ENCODE results near the gene ACOX1.

ACOX1 gene

DNA sequence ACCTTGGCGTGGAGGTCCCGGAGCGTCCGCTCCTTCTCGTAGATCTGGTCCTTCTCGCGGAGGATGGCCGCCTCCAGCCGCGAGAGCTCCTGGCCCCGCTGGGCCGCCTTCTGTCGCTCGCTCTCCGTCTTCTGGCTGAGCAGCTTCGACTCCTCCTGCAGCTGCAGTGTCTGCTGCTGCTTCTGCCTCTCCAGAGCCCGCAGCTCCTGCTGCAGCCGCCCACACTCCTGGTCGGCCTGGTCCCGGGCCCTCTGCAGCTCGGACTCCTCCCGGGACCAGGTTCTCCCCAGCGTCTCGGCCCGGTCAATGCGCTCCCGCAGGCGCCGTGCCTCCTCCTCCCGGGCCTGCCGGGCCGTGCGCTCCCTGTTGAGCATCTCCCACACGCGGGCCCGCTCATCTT, 29.2 kb upstream of the ACOX1 start:
- DNase-seq = no peak

GRCh38 chr17:76007850-76008165, 28.8 kb upstream of the ACOX1 start:
- no peak for DNase-seq

DNA sequence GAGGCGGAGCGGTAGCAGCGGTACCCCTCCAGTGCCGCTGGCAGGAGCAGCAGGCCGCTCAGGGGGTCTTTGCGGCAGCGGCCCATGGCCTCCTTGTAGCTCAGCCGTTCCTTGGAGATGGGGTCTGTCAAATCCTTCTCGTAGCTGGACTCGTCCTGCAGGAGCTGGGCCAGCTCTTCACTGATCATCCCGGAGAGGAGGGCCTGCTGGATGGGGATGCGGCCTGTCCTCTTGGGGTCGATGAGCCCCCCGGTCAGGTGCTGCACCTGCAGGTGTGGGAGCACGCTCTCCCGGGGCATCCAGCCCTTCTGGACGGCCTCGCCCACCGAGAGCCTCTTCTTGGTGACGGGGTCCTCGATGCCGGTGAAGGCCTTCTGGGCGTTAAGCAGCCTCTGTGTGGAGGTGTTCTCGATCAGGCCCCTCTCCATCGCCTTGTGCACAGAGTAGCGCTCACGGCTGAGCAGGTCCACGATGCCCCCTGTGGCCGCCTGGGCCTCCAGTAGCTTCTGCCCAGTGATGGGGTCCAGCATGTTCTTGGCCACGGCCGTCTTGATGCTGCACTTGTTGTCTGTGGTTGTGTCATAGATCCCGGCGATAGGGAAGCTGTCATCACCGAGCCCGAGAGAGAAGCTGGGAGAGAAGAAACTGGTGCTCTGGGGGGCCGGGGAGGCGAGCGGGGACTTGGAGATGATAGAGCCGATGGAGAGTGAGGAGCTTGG, 28.3 kb upstream of the ACOX1 start:
- DNase-seq = no peak

- peak; percentile 83 for DNase-seq
Measured at GRCh38 chr17:76005263-76006149, 26.5 kb upstream of the ACOX1 start.

DNA sequence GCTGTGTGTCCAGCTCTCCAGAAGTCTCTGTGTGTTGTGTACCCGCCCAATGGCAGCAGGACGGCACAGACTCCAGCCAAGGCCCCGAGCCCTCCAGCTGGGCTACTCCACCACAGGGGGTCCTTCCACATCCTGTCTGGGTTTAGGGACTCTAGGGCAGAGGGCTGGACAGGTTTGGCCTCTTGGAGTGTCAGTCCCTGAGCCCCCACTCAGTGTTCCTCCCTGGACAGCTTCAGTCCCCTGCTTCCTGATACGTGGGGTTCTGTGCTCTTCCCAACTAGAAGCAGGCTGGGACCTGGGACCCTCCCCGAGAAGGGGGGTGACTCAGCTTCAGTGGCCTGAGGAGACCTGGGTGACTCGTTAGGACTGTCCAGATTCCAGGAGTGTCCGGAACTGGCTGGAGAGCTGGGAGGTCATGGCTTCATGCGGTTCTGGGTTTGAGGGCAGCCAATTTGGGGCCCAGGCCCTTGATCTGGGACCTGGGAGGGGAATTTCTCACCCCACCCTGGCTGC, 25.8 kb upstream of the ACOX1 start:
- DNase-seq = no peak

DNA sequence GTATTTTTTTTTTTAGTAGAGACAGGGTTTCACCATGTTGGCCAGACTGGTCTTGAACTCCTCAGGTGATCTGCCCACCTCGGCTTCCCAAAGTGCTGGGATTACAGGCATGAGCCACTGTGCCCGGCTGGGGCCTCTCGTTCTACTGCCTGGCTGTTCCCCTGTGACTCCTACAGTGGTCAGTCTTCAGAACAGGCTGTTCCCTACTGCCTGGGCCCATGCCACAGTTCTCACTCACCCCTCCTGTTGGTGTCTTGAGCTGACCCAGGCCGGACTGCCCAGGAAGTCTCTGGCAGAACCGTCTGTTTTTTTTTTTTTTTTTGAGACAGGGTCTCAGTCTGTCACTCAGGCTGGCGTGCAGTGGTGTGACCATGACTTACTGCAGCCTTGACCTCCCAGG, 24.9 kb upstream of the ACOX1 start:
- no peak for DNase-seq

DNA sequence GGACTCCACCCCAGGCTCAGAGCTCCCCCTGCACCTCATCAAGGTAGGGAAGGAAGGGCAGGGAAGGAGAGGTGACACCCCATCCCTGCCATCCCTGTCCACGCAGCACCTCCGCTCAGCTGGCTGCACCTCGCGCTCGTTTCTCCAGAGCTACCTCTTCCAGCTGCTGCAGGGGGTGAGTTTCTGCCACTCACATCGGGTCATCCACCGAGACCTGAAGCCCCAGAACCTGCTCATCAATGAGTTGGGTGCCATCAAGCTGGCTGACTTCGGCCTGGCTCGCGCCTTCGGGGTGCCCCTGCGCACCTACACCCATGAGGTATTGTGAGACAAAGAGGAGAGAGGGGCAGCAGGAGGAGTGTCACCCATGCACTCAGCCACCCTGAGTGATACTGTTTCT, 23.1 kb upstream of the ACOX1 start:
- DNase-seq = no peak

DNA sequence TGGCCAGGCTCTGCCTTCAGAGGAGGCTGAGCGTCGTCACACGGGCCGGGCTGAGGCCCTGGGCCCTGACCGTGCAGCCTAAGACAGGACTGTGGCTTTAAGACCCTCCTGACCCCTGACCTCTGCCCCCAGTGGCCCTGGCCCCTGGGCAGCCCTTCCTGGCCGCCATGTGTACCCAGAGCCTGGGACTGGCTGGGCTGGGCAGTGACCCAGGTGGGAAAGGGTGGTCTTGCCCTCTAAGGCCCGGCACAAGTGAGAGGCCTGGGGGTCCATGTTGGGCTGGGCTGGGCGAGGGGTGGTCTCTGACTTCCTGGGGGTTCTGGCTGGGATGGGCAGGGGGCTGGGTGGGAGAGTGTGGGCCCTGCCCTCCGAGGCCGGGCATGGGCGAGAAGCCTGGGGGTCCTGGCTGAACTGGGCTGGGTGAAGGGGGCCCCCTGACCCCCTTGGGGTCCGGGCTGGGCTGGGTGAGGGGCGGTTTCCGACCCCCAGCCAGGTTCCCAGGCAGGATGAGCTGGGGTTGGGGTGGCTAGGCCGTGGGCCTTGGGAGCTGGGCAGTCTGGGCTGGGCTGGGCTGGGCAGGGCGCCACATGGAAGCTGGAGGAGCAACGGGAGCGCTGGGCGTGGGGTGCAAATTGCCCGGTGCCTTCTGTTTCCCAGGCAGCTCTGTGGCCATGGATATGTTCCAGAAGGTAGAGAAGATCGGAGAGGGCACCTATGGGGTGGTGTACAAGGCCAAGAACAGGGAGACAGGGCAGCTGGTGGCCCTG, 22.0 kb upstream of the ACOX1 start, which contains the start of gene CDK3:
Gene CDK3, plus strand, starts transcription at position 101 of the 767 bp plus-strand sequence. Its CDS starts 571 bp downstream, at position 672.
- no peak for DNase-seq

- peak; percentile 46 for DNase-seq
Measured at GRCh38 chr17:76000016-76000754, 21.2 kb upstream of the ACOX1 start.

DNA sequence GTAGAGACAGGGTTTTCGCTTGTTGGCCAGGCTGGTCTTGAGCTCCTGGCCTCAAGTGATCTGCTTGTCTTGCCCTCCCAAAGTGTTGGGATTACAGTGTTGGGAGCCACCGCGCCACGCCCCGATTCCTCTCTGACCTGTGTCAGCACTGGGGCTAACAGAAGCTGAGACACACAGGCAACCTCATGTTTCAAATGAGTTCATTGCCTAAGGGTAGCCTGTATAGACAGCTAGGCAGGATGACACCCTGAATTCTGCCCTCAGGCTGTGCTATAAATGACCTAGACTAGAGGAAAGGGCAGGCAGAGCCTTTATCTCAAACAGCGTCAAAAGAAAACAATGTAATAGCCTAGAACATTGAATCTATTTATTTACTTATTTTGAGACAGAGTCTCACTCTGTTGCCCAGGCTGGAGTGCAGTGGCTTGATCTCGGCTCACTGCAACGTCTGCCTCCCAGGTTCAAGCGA, 19.4 kb upstream of the ACOX1 start:
- no peak for DNase-seq

DNA sequence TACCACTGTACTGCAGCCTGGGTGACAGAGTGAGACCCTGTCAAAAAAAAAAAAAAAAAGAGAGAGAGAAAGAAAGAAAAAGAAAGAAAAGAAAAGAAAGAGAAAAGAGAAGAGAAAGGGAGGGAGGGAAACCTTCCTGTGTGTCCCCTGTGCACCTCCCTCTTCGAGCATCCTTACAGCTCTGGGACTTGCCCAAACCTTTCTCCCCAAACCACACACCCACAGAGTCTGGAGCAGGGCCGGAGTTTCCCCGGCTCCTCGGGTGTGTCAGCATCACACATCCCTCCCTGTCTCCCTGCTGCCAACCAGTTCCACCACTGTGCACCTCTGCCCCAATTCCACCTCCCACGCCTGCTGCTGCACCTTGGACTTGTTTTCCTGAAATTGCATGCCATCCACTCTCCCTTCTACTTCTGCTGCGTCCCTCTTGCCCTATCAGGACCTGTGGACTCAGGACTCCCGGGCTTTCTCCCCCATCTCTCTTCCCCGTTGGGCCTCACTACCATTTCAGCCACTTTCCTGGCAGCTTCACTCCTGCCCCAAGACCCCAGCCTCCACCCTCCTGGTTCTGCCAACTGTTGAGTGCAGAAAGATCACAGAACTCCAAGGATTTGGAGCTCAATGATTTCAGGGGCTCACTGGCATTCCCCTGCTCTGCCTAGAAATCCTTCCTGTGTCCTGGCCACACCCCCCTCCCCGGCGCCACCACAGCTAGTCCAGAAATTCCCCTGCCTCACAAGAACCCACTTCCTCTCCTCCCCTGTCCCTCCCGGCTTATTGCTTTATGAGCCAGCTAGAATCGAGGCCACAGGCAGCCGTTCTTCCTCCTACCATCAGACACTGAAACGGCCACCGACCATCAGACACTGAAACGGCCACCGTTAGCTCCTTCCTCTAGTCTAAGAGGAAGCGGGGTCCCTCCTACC, 18.0 kb upstream of the ACOX1 start:
- no peak for DNase-seq

- DNase-seq = no peak
Measured at GRCh38 chr17:75995385-75995925, 16.5 kb upstream of the ACOX1 start.

DNA sequence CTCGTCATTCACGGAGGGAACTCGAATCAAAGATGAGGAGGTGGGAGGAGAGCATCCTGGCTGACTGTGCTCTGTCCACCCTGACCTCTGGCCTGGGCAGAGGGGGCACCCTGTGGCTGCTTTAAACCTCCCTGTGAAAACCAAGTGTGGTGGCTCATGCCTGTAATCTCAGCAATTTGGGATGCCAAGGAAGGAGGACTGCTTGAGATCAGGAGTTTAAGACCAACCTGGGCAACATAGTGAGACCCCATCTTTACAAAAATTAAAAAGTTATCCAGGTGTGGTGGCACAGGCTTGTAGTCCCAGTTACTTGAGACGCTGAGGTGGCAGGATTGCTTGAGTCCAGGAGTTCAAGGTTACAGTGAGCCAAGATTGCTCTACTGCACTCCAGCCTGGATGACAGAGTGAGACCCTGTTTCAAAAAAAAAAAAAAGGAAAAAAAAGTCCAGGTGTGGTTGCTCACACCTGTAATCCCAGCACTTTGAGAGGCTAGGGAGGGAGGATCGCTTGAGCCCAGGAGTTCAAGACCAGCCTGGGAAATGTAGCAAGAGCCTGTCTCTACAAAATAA, 15.9 kb upstream of the ACOX1 start:
- no peak for DNase-seq

GRCh38 chr17:75991396-75991795, 12.4 kb upstream of the ACOX1 start:
- DNase-seq = no peak

- no peak for DNase-seq
Measured at GRCh38 chr17:75987041-75987440, 8.1 kb upstream of the ACOX1 start.

GRCh38 chr17:75985986-75986385, 7.0 kb upstream of the ACOX1 start:
- no peak for DNase-seq

- no peak for DNase-seq
Measured at GRCh38 chr17:75983501-75984181, 4.7 kb upstream of the ACOX1 start.

- no peak for DNase-seq
Measured at GRCh38 chr17:75981019-75981615, 2.2 kb upstream of the ACOX1 start.

DNA sequence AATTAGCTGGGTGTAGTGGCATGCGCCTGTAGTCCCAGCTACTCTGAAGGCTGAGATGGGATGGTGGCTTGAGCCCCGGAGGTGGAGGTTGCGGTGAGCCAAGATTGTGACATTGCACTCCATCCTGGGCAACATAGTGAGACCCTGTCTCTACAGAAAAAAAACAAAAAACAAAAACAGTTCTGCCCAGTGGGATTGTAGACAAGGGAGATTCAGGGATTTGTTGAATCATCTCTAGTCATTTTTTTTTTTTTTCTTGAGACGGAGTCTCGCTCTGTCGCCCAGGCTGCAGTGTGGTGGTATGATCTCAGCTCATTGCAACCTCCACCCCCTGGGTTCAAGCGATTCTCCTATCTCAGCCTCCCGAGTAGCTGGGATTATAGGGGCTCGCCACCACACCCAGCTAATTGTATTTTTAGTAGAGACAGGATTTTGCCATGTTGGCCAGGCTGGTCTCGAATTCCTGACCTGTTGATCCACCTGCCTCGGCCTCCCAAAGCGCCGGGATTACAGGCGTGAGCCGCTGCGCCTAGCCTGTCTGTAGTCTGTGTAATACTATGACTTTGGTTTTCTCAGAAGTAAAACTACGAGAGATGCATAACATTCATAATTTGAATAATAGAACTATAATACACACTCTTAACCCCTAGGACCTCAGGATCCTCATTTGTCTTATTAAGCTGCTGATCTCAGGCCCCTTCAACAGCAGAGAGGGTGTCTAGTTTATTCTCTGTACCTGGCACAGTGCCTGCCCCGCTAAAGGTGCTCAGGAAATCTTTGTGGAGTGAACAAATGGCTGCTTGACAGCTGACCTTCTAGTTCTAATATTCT, 1.4 kb upstream of the ACOX1 start:
- no peak for DNase-seq
